GM12865 (cell line): ENCODE data around the gene FAM131A.
A peak's percentile ranks its signal among the peaks of the same experiment; 100 is the strongest.

Experiments
- DNase-seq: peaks from one replicate; pipeline ENCODE4 v3.0.0; 2010; ENCODE audit warnings: low read depth
- H3K4me3 ChIP-seq: 2 replicates; pipeline ENCODE4 v1.5.1; 2011; ENCODE audit warnings: mild to moderate bottlenecking, low read depth, low read length, control low read depth
- CTCF ChIP-seq: IDR thresholded peaks from 2 replicates; pipeline ENCODE4 v1.5.1; 2011; ENCODE audit warnings: low read length, control low read depth, low read depth, inconsistent platforms; ENCODE audit not compliant: insufficient read depth; ENCODE audit errors: missing control alignments

The FAM131A gene

GRCh38 chr3:184333190-184333589 lies 4.2 kb upstream of the FAM131A start:
- TF ChIP-seq CTCF: no peak
- no peak overlapping the region for H3K4me3 ChIP-seq
- no peak for DNase-seq

- H3K4me3 ChIP-seq: no peak overlapping the region
- no peak for DNase-seq
- TF ChIP-seq CTCF: no peak
These were observed 3.7 kb upstream of the FAM131A start for GRCh38 chr3:184333700-184334099.

GRCh38 chr3:184334470-184335158 lies 2.8 kb upstream of the FAM131A start:
- DNase-seq: no peak
- TF ChIP-seq CTCF: no peak
- no peak overlapping the region for H3K4me3 ChIP-seq

DNA sequence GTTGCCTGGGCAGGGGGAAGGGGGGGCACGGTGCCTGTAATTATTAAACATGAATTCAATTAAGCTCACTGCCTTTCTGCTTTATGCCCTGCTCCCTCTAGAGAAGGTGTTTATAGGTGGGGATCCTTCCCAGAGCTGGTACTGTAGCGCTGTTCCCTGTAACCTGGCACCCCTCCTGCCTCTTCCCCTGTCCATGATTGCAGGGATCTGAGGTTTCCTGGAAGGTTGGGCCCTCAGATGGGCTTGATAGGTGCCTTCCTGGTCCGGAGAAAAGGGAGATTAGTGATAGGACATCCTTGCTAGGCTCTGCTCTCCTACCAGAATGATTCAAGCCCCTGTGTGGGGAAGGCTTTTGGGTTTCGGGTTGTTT lies 2.1 kb upstream of the FAM131A start:
- H3K4me3 ChIP-seq: no peak overlapping the region
- no peak for TF ChIP-seq CTCF
- no peak for DNase-seq

DNA sequence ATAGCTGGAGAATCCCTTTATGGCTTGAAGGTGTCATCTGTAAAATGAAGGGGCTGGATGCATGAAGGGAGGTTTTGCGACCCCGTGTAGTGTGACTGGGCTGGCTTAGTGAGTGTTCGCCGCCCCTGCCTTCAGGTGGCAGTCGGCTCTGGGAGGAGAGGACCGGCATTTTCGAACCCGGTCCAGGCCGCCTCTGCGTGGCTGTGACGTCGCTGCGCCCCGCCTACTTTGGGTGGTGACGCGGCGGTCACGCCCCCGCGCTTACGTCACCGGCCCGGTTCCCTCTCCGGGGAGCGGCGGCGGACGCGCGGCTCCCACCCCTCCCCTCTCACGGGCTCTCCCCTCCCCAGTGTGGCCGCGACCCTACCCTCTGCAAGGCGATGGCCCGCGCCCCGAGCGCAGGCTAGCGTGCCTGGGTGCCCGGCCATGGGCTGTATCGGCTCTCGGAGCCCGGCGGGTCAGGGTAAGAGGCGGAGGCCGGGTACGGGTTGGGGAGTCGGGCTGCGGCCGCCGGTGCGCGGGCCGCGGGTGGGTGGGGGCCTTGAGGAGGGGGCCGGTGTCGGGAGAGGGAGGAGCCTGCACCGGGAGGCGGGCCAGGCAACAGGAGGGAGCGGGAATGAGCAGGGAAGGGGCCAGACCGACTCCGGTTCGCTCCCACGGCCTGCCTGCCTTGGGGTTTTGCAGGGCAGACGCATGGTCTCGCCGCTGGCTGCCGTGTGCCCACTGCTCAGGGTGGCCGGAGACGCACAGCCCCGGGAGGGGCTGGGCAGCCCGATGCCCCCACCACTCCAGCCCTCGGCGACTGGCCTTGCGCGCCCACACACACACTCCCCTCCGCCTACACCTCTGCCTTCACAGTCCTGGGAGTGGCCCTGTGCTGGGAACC lies 1.5 kb upstream of the FAM131A start:
- TF ChIP-seq CTCF: no peak
- DNase-seq: peak; percentile 82
- peak overlapping the region; percentile 53 for H3K4me3 ChIP-seq

GRCh38 chr3:184336547-184337398 lies 627 bp upstream of the FAM131A start:
- H3K4me3 ChIP-seq: peak overlapping the region; percentile 53
- no peak for DNase-seq
- TF ChIP-seq CTCF: no peak
